ENCODE results near the gene CASP4. TPM values are rescaled to one million over a fixed set of nuclear protein-coding genes. Genes with fewer than 3 reads are reported as not detected.

CASP4 gene
- total RNA-seq (2021; ENCODE audit: unreplicated experiment) (21.1 TPM), Bru-seq, nascent RNA (percentile 80 among the genes with signal in this experiment), BruChase-seq, experiment 1, labeled RNA remaining after a 6-hour chase (percentile 65 among the genes with signal in this experiment), BruChase-seq, experiment 2, labeled RNA remaining after a 2-hour chase (percentile 61 among the genes with signal in this experiment)
- polyA plus RNA-seq (2012) = 32.7 and 35.7 TPM in 2 replicates
- long read RNA-seq, partial matches to known transcripts = 2 of 11 reads
- long read RNA-seq, other reads (novel, unspliced or antisense) = 5 of 11 reads

- Histone ChIP-seq H2AFZ (ENCODE audit: low read depth, low read length, poor library complexity, severe bottlenecking) (peak within 1 kb of the TSS; percentile 93), H3K4me1 (ENCODE audit: control insufficient read depth in 1 of 2, insufficient read depth in 2 of 2, low read length in 2 of 2) (peaks cover 8 to 26% of the 10 kb centered on the region in 2 experiments), H4K20me1 (ENCODE audit: insufficient read depth) (no peaks in the 10 kb centered on the region), H3K27me3 (ENCODE audit: insufficient read depth, low read length) (no peaks in the 10 kb centered on the region), H3K36me3 (ENCODE audit: control insufficient read depth in 1 of 2, insufficient read depth in 2 of 2, low read length in 2 of 2) (no peaks in the 10 kb centered on the region), H3K9me2 (ENCODE audit: insufficient read depth) (no peaks in the 10 kb centered on the region), H3K27ac (ENCODE audit: low read depth, low read length) (peak within 1 kb of the TSS; percentile 11; the same call in 1 of the 2 replicates), H3K9me3 (ENCODE audit: control insufficient read depth in 1 of 2, insufficient read depth in 1 of 2, low read depth in 1 of 2, low read length in 2 of 2) (no peaks in the 10 kb centered on the region), H3K4me2 (ENCODE audit: low read length) (peak within 1 kb of the TSS; percentile 81), H3K4me3 (replicated peaks in 1 of 2; ENCODE audit: low read depth in 1 of 2, low read length in 2 of 2) (peak within 1 kb of the TSS; percentile 53 to 64), H3K9ac (ENCODE audit: low read length) (peak within 1 kb of the TSS; percentile 67), H3K79me2 (ENCODE audit: insufficient read depth, low read length) (no peaks in the 10 kb centered on the region)
- BruUV-seq (replicated peaks) = no TSS peak
- ATAC-seq (peak; percentile 56), DNase-seq (ENCODE audit: low read depth, low spot score) (peak; percentile 18)
- TF ChIP-seq ELF1 (IDR thresholded peaks at IDR 0.05; ENCODE audit: borderline replicate concordance, low read depth) = peak; percentile 63
- TF ChIP-seq MAX (IDR thresholded peaks at IDR 0.05) = 0 out of 2 replicates have a peak, but pooled peaks have one; percentile 23
- peak; percentile 45; the same call in 1 of the 2 replicates for TF ChIP-seq SIN3A (IDR thresholded peaks at IDR 0.05; ENCODE audit: low read depth)
- TF ChIP-seq, protein P1, sequence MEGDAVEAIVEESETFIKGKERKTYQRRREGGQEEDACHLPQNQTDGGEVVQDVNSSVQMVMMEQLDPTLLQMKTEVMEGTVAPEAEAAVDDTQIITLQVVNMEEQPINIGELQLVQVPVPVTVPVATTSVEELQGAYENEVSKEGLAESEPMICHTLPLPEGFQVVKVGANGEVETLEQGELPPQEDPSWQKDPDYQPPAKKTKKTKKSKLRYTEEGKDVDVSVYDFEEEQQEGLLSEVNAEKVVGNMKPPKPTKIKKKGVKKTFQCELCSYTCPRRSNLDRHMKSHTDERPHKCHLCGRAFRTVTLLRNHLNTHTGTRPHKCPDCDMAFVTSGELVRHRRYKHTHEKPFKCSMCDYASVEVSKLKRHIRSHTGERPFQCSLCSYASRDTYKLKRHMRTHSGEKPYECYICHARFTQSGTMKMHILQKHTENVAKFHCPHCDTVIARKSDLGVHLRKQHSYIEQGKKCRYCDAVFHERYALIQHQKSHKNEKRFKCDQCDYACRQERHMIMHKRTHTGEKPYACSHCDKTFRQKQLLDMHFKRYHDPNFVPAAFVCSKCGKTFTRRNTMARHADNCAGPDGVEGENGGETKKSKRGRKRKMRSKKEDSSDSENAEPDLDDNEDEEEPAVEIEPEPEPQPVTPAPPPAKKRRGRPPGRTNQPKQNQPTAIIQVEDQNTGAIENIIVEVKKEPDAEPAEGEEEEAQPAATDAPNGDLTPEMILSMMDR (IDR thresholded peaks at IDR 0.05 in 2 of 3, conservative IDR thresholded peaks at IDR 0.05 in 1 of 3; ENCODE audit: borderline replicate concordance in 1 of 3, insufficient read depth in 1 of 3, low read depth in 2 of 3, low read length in 2 of 3) = no peak
- peak; percentile 37; the same call in 1 of the 2 replicates for TF ChIP-seq SP1 (IDR thresholded peaks at IDR 0.05; ENCODE audit: low read depth)
- TF ChIP-seq CBX3 (IDR thresholded peaks at IDR 0.05; ENCODE audit: low read depth) = no peak
- TF ChIP-seq POLR2AphosphoS5 (IDR thresholded peaks at IDR 0.05; ENCODE audit: low read depth, low read length) = peak; percentile 61
- peak; percentile 95 for TF ChIP-seq CEBPB (IDR thresholded peaks at IDR 0.05; ENCODE audit: low read depth)
- ChIA-PET CTCF (no interaction called here), RAD21 (ENCODE audit: low non-redundant PET in 1 of 2, low total read pairs in 2 of 2, uncharacterized antibody in 2 of 2, unreplicated experiment in 2 of 2) (no interaction called here), POLR2A (interaction anchor here (1.3 kb wide), 1 partner anchor 11 kb away, joined by 3 read pairs; no protein-coding TSS in a partner anchor)
- intact Hi-C loops (cut with micrococcal nuclease) = no loop called here
Observed at GRCh38 chr11:104968355-104968855, at the start of gene CASP4. Gene CASP4, minus strand, starts transcription at chr11:104968574. Its CDS starts 49 bp downstream, at chr11:104968525.
